ENCODE data around the gene MPC2. TPM values are rescaled to one million over a fixed set of nuclear protein-coding genes. Genes with fewer than 3 reads are reported as not detected.
"Not testable (repeated sequence)": the region's sequence is repeated elsewhere in the genome, so short reads cannot be mapped to it uniquely, and the experiment has no call there.

The MPC2 gene
- total RNA-seq, 3 donors from 2014 or later, result 95.5 to 163 (median 134) TPM

GRCh38 chr1:167876597-167877175 is 60.2 kb downstream of the MPC2 start:
- Histone ChIP-seq H3K4me1 (ENCODE audit: low read depth) (no peaks in the 10 kb centered on the region), H3K36me3 (ENCODE audit: low read depth) (no peaks in the 10 kb centered on the region), H3K9me3 (no peaks in the 10 kb centered on the region), H3K4me3 (no peak overlapping the region)
- no peak for DNase-seq
- ATAC-seq, result no peak
- intact Hi-C loops (cut with DNase I, micrococcal nuclease), result no loop called here
- no peak for TF ChIP-seq CTCF (IDR thresholded peaks at IDR 0.05)

- Histone ChIP-seq H3K36me3 (ENCODE audit: low read depth) (no peaks in the 10 kb centered on the region), H3K4me1 (ENCODE audit: low read depth) (no peaks in the 10 kb centered on the region), H3K4me3 (no peak overlapping the region), H3K9me3 (no peaks in the 10 kb centered on the region)
- no peak for TF ChIP-seq CTCF (IDR thresholded peaks at IDR 0.05)
- no peak for ATAC-seq
- intact Hi-C loops (cut with DNase I, micrococcal nuclease), result no loop called here
- no peak for DNase-seq
These were observed 65.5 kb downstream of the MPC2 start for GRCh38 chr1:167871331-167871730.

- intact Hi-C loops (cut with DNase I, micrococcal nuclease); H3K36me3 ChIP-seq (ENCODE audit: low read depth); H3K4me1 ChIP-seq (ENCODE audit: low read depth); DNase-seq; H3K9me3 ChIP-seq; ATAC-seq; H3K4me3 ChIP-seq: not testable (repeated sequence)
These were observed 67.5 kb downstream of the MPC2 start for GRCh38 chr1:167869157-167870001.

- not testable (repeated sequence) for ATAC-seq, H3K9me3 ChIP-seq
These were observed 70.0 kb downstream of the MPC2 start for GRCh38 chr1:167866739-167867414.

More at GRCh38 chr1:167866739-167867414, 70.0 kb downstream of the MPC2 start:
- DNase-seq; H3K4me3 ChIP-seq; H3K4me1 ChIP-seq (ENCODE audit: low read depth); intact Hi-C loops (cut with DNase I, micrococcal nuclease); H3K36me3 ChIP-seq (ENCODE audit: low read depth): not testable (repeated sequence)

Other genes with a start within 250 kb of the MPC2 start
- 100 to 1,000 TPM in 2 of 3 donors, 10 to 100 TPM in 1; 95.6 to 117 (median 103) TPM for gene MPZL1, start 215.1 kb downstream of the MPC2 start, total RNA-seq
- under 1 TPM; 0.07 to 0.49 (median 0.28) TPM for gene ADCY10, start 22.9 kb downstream of the MPC2 start, total RNA-seq
- 10 to 100 TPM; 57.1 to 71.7 (median 62.2) TPM for gene DCAF6, start 389 bp downstream of the MPC2 start, total RNA-seq
- 10 to 100 TPM in 1 of 3 donors, 1 to 10 TPM in 2; 2.2 to 13.1 (median 4.2) TPM for gene GPR161, start 199.9 kb upstream of the MPC2 start, total RNA-seq
- 10 to 100 TPM; 30.1 to 37.4 (median 33.5) TPM for gene TIPRL, start 241.9 kb upstream of the MPC2 start, total RNA-seq